Left colon (tissue), 2 donors: Measurements from ENCODE around the gene CYSLTR2. TPM values are rescaled to one million over a fixed set of nuclear protein-coding genes. Genes with fewer than 3 reads are reported as not detected.

ENCODE experiments used
- ATAC-seq: fragments of 200-7000 bp; cut with Tn5 transposase; one replicate; pipeline ENCODE4 v1.9.1; 2020; ENCODE audit warnings: mild to moderate bottlenecking, moderate library complexity
- DNase-seq, 2 donors: peaks; one replicate each; pipeline ENCODE4 v3.0.0-alpha.2; 2020
- intact Hi-C, 2 donors: fragments of 100-400 bp; cut with DNase I in 1 of 2; cut with micrococcal nuclease in 1 of 2; formaldehyde crosslinking; loops; one replicate each; pipeline versions ENCODE4 v1.11.2 to v1.14.0; 2022; cut with DNase I, micrococcal nuclease
- long read RNA-seq: library from polyadenylated mRNA; unstranded; transcript quantifications from one replicate; pipeline ENCODE4 v2.0.0, GENCODE V29; 2021
- total RNA-seq, 2 donors: library from RNA; stranded (reverse); fragmentation: NEBNext Ultra II Directional; extraction: Animal tissue kit (Norgen Biotek cat#: 25700); gene quantifications; one replicate each; pipeline ENCODE4 v1.2.1, GENCODE V29; 2021
- donor health status: DM: no; HTN: no; CAD: no.
- donor health status: DM: yes; HTN: yes; CAD: no.

The CYSLTR2 gene, protein sequence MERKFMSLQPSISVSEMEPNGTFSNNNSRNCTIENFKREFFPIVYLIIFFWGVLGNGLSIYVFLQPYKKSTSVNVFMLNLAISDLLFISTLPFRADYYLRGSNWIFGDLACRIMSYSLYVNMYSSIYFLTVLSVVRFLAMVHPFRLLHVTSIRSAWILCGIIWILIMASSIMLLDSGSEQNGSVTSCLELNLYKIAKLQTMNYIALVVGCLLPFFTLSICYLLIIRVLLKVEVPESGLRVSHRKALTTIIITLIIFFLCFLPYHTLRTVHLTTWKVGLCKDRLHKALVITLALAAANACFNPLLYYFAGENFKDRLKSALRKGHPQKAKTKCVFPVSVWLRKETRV
- total RNA-seq, result under 1 TPM; 0.27 to 0.36 TPM
- long read RNA-seq, result 0 reads

DNA sequence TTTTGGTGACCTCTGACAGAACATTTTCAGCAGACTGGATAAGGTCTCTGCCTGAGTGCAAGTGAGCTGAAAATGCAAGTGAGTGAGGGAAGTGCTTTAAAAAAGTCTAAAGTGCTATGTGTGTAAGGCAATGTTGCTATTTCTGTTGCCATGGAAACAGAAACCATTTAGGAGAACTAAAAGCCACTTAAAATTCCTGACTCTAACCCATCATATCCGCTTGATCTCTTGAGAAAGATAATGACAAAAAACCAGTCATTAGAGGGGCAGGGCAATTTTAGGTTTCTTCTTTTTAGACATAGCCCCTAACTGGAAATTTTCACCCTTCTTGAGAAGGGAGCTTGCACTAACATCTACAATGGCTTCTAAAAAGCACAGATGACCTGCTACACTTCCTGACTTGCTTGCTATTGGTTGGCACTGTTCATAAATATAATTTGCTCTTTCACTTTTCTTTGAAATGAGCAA, at the start of gene CYSLTR2:
TSS of gene CYSLTR2 (plus strand) at position 458 of the 468 bp plus-strand sequence. CDS start 52,889 bp downstream, outside the sequence.
- no peak for DNase-seq
- intact Hi-C loops, result no loop called here
- no peak for ATAC-seq

DNA sequence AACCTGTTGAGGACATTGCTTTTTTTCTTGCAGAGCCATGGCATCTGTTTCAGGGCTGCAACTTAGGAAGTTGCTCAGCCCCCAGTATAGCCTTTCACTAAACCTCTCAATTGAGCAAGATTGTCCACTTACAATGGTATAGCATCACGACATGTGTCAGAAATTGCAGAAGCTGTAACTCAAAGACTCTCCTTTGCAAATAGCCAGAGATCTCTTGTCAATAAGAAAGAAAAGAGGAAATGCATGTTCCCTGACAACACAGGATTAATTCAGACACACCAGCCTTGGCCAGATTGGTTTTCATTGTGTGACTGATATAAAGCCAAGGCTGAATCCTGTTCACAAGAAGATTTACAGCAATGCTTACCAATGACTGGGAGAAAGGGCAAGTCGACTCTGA, 38.7 kb upstream of the CYSLTR2 start:
- intact Hi-C loops, result no loop called here
- ATAC-seq (peak; percentile 42), DNase-seq (no peak)

DNA sequence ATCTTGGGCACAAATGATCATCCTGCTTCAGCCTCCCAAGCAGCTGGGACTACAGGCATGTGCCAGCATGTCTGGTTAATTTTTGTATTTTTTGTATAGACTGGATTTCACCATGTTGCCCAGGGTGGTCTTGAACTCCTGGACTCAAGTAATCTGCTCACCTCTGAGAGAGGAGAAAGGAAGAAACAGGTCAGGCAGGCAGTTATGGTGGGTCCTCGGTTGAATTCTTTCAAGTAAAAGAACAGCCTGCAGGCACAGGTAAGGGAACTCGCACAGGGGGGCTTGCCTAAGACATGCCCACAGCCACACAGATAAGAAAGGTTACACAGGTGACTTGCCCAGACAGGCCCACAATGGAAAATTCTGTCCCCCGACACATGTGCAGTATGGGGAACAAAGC, 34.8 kb upstream of the CYSLTR2 start:
- intact Hi-C loops, result no loop called here
- ATAC-seq, result no peak
- DNase-seq, result no peak

DNA sequence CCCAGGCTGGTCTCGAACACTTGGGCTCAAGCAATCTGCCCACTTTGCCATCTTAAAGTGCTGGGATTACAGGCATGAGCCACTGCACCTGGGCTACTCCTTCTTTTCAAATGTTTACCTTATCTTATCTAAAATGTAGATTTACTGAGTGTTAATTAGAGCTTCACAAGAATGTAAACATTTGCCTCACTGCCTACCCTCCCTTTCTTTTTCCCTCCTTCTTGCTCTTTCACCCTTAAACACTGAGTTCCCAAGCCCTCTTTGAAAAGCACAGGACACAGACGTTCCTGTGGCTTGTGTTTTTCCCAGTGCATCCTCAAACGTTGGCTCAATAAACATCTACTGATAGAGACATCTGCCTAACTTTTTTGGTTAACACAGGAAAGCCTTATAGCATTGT, 32.7 kb upstream of the CYSLTR2 start:
- ATAC-seq, result peak; percentile 79

DNA sequence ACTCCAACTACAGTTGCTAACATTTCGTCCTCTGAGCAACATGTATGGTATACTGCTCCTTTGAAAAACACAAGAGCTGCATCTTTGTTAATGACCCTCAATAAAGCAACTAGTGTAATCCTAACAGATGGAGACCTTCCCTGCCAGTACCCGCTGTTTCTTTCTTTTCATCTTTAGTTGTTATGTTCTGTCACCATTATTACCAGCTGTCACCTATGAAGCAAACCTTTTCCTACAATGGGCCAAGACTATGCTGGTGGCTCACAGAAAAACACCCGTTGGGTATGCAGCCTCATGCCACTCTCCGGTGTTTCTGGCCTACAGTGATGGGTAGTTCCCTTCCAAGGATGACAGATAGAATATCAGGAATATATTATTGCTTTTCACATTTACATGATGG, 29.7 kb upstream of the CYSLTR2 start:
- intact Hi-C loops, result no loop called here
- ATAC-seq, result peak; percentile 29
- DNase-seq, result no peak

More for the DNA sequence above, 32.7 kb upstream of the CYSLTR2 start:
- intact Hi-C loops, result no loop called here
- DNase-seq, result no peak

DNA sequence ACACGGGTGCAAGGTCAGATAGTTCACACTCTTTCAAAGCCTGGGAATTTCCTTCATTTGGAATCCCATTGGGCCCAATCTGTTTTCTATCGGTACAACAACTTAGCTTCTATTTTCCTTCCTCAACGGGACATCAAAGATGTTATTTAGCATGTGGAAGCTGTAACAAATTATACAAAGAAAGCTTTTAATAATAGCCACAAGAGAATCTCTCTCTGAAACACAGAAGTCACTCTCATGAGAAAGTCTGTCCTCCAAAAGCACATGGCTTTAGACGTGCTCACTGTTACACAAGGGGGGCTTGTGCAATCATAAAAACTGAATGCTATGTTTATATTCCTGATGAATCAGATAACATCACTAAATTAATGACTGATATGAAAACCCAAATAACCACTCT, 28.9 kb upstream of the CYSLTR2 start:
- intact Hi-C loops, result no loop called here
- ATAC-seq (no peak), DNase-seq (no peak)

DNA sequence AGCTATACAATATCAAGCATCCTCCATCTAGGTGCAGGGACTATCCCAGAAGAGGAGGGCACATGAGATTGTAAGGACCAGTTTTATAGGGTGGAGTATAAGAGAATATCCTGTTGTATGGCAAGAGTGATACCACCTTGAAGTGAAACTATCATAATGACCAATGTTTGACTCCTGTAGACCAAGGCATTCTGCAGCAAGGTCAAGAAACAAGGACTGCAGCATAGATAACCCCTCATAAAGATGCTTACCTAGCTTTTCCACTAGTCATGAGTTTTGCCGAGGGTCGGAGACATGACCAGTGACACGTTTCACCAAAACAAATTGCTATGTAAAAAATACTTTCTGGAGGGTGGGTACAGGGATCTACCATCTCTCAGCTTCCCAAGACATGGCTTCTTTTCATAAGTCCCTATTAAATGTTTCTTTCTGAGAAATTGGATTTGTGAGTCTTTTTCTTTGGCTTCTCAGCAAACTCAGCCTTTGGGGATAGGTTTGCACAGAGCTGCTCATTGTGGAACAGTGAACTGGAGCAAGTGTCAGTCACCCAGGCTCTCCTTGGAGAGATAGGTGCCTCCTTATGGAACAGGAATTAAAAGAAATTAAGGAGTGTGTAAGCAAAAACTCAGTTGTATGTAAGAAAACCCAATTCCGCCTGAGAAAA, 28.2 kb upstream of the CYSLTR2 start:
- intact Hi-C loops, result no loop called here
- DNase-seq (no peak), ATAC-seq (no peak)

DNA sequence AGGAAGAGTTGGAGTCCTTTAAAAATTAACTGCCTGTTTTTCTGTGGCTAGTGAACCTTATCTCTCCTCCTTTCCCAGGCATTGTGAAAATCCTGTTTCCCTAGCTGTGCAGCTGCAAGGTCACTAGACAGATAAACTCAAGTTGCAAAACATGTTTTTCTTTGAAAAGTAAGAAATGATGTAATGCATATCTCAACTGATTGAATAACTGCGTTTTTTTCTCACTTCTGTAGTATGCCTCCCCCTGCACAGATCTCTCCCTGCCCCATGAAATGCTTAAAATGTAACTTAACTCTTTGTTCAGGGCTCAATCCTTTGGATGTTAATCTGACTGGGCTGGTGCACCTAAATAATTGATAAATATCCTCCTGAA, 27.7 kb upstream of the CYSLTR2 start:
- ATAC-seq (no peak), DNase-seq (no peak)
- intact Hi-C loops, result no loop called here

DNA sequence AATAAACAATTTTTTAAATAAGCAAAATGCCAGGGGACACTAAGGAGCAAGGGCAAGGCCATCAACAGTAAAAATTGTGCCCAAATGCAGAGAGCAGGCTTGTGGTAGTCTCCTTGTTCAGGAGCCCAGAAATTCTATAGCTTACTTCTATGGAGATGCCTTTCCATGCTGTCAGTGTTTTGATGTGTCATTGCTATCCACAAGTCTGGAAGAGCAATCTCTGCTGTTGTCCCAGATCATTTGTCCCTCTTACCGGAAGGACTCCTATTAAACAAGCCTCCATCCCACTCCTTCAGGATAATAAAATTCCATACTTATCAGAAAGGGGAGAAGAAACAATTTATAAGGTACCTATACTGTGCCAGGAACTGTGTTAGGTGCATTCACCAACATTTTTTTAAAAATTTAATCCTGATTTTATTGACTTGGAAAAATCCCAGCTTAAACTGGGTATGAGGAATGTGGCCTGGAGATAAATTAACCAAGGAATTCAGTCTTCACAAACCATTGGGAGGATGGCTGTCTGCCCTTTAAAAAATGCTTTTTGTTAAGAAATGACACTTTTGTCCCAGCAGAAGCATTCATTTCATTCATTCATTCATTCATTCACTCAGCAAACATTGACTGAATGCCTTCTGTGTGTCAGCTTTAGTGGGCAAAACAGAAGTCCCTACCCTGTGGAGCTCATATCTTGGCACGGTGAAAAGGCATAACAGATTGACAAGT, 26.8 kb upstream of the CYSLTR2 start:
- no peak for ATAC-seq
- intact Hi-C loops, result no loop called here
- DNase-seq, result no peak

DNA sequence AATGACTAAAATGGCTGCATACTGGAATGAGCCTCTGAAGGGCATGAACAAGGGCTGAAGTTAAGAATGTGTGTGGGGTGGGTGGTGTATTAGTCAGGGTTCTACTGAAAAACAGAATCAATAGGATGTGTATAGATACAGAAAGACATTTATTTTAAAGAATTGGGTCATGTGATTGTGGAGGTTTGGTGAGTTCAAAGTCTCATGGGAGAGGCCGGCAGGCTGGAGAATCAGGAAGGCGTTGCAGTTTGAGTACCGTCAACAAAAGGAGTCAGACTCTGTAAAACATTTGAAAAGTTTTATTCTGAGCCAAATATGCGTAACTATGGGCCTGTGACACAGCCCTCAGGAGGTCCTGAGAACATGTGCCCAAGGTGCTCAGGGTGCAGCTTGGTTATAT, 24.5 kb upstream of the CYSLTR2 start:
- peak; percentile 93 for ATAC-seq
- DNase-seq, result peak; percentile 50 to 55
- intact Hi-C loops, result no loop called here

DNA sequence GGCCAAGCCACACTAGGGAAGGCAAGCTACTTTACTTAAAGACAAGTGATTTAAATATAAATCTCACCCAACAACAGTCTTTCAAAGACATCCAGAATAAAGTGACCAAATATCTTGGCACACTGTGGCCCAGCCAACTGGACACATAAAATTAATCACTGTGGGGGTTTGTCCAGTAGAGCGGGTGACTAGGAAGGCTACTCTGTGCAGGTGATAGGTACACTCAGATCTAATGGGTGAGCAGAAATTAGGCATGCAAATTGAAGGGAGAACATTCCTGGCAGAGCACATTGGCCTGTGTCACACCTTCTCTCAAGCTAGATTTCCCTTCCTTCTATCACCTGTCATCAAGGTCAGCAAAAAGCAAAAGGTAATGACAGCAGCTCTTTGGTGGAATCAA, 23.4 kb upstream of the CYSLTR2 start:
- no peak for DNase-seq
- intact Hi-C loops, result no loop called here
- no peak for ATAC-seq

DNA sequence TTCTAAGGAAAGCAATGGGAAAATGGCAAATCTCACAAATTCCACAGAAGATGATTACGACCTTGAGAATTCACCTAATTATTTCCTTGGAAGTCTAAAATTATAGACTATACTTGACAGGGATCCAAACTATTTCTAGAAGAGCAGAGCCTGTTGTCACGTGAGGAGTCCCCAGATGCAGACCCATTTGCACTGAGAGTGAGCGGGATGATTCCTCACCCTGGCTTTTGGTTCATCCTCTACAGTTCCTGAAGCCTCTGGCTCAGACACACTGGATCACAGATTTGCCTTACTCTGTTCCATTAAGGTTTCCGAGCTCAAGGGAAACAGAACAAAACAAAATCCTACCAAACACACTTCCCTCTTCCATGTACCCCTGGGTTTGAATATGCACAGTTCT, 23.0 kb upstream of the CYSLTR2 start:
- intact Hi-C loops, result no loop called here
- DNase-seq (no peak), ATAC-seq (no peak)

DNA sequence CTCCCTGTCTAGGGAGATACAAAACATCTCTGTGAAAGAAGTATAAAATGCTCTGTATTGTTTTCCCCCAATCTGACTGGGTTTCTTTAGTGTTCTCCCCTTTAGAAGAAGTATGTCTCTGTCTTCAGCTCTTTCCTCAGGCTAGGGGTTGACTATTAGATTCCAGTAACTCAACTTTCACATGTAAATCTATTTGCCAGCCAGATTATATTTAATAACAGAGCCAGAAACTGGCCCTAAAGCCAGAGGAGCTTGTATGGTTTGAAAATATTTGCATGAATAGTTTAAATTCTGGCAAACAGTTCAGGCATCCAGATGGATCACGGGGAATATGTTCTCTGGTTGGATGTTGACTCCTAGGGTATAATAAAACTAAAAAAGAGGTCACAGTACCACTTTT, 22.3 kb upstream of the CYSLTR2 start:
- intact Hi-C loops, result no loop called here
- no peak for ATAC-seq
- no peak for DNase-seq

DNA sequence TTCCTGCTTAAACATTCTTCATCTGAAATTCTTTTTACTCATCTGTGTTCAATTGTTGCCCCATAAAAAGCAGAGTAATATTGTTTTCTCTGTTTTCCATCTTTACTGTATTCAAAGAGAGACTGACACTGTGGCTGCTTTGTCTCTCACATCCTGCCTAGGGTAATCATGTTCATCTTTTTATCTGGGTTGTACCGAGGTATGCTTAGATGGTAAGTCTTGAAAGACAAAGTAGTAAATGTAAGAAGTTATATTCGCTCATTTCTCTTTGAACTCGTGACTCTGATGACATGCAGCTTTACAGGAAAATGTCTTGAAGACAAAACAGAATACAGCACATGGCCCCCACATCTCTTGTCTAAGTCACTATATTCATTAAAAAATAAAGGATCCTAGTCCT, 20.0 kb upstream of the CYSLTR2 start:
- intact Hi-C loops, result no loop called here
- ATAC-seq (no peak), DNase-seq (no peak)

DNA sequence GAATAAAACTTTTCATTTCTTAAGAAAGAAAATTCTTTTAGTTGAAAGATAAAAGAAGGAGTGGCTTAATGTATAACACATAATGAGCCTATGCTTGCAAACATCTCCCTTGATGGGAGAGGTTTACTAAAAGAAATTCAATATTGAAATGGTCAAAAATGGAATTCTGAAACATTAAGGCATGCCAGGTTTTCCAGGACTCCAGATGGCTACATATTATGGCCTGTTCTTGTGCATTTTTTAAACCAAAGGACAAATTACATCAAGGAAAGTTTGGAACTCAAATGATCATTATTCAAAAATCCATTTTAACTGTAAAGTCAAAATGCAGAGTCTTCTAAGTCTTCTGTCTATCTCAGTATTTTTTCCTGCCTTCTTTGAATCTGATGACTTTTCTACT, 19.1 kb upstream of the CYSLTR2 start:
- intact Hi-C loops, result no loop called here
- DNase-seq, result no peak
- ATAC-seq, result no peak

DNA sequence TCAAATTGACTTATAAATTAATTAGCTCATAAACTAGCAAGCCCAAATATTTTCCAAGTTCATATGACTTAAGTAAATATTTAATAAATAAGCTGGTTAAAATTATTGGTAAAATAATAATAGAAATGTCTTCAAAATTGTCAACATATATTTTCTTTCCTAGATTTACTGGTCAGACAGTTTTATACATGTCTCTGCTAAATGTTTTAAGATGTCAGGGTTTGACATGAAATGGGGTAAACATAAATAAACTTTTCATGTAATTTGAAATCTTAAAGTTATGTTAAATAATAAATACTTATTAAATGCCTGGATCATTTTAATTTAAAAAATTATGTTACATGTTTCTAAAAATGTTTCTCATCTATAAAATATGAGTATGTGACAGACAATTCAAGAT, 18.3 kb upstream of the CYSLTR2 start:
- intact Hi-C loops, result no loop called here
- no peak for DNase-seq
- ATAC-seq, result no peak

DNA sequence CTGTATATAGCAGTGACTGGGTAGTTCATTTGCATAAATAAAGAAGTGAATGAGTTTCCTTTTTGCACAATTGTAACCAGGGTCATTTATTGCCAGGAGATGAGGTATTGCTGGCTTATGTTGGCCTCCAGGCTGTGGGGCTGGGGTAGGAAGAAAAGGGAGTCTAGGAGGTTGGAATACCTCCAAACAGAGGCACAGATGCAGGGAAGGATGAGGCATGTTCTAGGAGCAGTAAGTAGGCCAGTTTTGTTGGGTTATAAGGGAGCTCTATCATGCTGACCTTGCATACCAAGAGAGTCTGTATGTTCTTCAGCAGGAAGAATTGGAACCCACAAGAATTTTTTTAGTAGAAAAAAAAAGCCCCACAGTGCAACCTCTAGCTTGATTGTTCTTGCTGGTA, 17.2 kb upstream of the CYSLTR2 start:
- intact Hi-C loops, result no loop called here
- ATAC-seq (peak; percentile 79), DNase-seq (no peak)

DNA sequence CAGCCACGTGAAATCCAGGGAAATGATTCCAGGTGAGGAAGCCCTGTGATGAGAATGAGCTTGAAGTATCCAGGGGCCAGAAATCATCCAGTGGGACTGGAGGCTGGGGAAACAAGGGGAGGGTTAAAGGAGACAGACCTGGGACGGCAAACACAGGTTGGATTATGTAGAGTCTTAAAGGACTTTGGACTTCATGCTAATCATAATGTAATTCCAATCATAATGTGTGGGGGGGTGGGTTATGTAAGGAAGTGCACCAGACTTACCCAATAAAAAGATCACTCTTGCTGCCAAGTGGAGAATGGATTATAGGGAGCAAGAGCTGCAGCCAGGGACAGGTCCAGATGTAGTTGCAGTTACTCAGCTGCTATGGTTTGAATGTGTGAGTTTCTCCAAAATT, 16.1 kb upstream of the CYSLTR2 start:
- DNase-seq, result peak; percentile 9 to 31
- ATAC-seq, result peak; percentile 94
- intact Hi-C loops, result no loop called here

DNA sequence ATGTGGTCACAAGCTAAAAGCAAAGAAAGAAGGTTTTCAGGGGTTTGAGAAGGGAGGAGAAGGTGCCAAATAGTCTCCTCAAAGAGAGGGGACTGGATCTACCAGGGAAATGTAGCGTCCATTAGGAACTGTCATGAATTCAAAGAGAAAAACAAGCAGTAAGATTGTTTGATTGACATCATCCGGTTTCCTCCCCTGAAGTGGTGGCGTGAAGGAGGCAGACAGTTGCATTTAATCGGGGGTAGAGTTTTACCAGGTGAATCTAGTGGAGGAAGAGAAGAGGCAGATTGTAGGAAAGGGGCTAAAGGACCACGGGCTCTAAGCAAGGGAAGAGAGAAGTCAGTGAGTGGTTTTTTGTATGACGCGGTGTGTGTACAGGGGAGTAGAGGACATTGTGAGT, 13.0 kb upstream of the CYSLTR2 start:
- DNase-seq (no peak), ATAC-seq (no peak)
- intact Hi-C loops, result no loop called here

DNA sequence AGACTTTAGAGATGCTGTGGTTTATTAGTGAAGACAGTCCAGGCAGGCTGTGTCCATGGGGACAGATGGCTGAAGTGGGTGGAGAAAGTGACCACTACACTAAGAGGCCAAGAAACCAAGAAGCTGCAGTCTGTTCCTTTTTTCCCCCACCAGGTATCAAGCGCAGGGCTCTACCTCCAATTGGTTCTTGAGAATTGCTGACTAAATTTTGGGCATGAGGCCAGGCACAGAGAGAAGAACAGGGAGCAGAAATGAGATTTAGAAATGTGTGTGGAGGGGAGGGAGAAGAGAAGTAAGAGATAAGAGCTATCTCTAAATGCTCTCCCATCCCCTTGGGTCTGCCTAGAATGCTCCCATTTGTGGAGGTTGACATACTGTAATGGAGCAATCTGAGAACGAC, 12.3 kb upstream of the CYSLTR2 start:
- intact Hi-C loops, result no loop called here
- ATAC-seq, result no peak
- DNase-seq, result no peak
